Measurements from ENCODE around the gene RNF111.
"Not testable (repeated sequence)": the region's sequence is repeated elsewhere in the genome, so short reads cannot be mapped to it uniquely, and the experiment has no call there.

Gene RNF111

DNA sequence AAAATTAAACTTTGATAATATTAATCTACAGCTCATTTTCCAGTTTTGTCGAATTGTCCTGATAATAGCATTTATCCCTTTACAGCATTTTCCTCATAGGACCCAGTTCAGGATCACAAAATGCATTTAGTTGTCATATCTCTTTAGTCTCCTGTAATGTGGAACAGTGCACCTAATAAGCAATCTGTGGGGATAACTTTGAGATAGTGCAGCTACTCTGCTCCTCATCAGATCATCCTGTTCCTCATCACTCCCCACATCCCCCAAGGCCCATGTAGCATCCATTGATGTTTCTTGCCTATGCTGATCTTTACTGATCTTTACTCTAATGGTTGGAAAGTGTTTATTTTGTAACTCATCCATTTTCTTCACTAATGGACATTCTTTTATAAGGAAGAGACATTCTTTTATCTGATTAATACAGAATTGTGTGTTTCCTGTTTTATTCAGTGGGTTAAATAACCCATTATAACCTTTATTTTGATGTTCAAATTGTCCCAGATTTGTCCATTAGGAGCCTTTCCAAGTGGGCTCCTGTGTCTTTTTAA lies 7.5 kb downstream of the RNF111 start:
- FAIRE-seq: no peak
- TF ChIP-seq POLR2A (IDR thresholded peaks at IDR 0.05; ENCODE audit: low read depth, low read length) (no peak), POU2F2 (IDR thresholded peaks at IDR 0.05; ENCODE audit: low read depth, low read length) (no peak), PAX5 (IDR thresholded peaks at IDR 0.05; ENCODE audit: insufficient read depth, low read length, severe bottlenecking) (no peak), TAF1 (IDR thresholded peaks at IDR 0.05; ENCODE audit: low read depth, low read length) (no peak), SPI1 (IDR thresholded peaks at IDR 0.05; ENCODE audit: low read depth, low read length) (no peak)
- DNase-seq (ENCODE audit: insufficient read length, low spot score): no peak

DNA sequence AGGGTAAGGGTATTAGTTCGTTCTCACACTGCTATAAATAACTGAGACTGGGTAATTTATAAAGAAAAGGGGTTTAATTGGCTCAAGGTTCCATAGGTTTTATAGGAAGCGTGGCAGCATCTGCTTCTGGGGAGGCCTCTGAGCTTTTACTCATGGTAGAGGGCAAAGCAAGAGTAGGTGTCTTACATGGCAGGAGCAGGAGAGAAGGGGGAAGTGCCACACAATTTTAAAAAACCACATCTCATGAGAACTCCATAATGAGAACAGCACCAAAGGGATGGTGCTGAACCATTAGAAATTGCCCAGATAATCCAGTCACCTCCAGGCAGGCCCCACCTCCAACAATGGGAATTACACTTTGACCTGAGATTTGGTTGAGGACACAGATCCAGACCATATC lies 12.2 kb downstream of the RNF111 start:
- FAIRE-seq: no peak
- no peak for DNase-seq (ENCODE audit: insufficient read length, low spot score)
- TF ChIP-seq PAX5 (IDR thresholded peaks at IDR 0.05; ENCODE audit: insufficient read depth, low read length, severe bottlenecking) (no peak), POLR2AphosphoS5 (IDR thresholded peaks at IDR 0.05; ENCODE audit: low read depth, low read length) (no peak), POLR2A (IDR thresholded peaks at IDR 0.05; ENCODE audit: low read depth, low read length) (no peak), SPI1 (IDR thresholded peaks at IDR 0.05; ENCODE audit: low read depth, low read length) (peak; percentile 37; the same call in 1 of the 2 replicates)

DNA sequence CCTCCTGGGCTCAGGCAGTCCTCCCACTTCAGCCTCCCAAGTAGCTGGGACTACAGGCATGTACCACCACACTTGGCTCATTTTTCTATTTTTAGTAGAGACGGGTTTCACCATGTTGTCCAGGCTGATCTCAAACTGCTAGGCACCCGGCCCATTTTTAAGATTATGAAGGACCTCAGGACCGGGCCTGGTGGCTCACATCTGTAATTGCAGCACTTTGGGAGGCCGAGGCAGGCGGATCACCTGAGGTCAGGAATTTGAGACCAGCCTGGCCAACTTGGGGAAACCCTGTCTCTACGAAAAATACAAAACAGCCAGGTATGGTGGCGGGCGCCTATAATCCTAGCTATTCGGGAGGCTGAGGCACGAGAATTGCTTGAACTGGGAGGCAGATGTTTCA lies 12.8 kb downstream of the RNF111 start:
- not testable (repeated sequence) for FAIRE-seq; DNase-seq (ENCODE audit: insufficient read length, low spot score)

- no peak for TF ChIP-seq SPI1 (IDR thresholded peaks at IDR 0.05; ENCODE audit: low read depth, low read length)
- TF ChIP-seq TAF1 (IDR thresholded peaks at IDR 0.05; ENCODE audit: low read depth, low read length): no peak
- DNase-seq (ENCODE audit: insufficient read length, low spot score) (no peak), FAIRE-seq (no peak)
These were observed 14.5 kb downstream of the RNF111 start for GRCh38 chr15:59001946-59002345.

DNA sequence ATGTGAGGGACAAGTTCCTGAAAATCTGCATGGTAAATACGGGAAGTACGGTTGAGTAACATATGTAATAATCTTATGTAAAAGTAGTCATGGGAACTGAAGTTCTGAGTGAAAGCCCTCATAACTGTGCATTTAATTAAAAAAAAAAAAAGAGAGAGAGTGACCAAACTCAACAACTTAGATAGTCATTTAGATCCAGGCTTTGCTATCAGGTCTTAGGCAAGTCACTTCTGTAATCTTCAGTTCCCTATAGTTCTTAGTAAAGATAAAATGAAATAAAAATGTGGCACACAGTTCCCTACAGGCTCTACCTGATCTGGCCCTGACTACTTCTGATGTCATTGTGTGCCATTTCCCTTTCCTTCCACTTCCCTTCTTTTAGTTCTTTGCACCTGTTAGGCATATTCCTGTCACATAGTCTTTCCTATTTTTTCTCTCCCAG lies 15.0 kb downstream of the RNF111 start:
- DNase-seq (ENCODE audit: insufficient read length, low spot score) (no peak), FAIRE-seq (peak; percentile 43)
- no peak for TF ChIP-seq POLR2AphosphoS5 (IDR thresholded peaks at IDR 0.05; ENCODE audit: low read depth, low read length)
- TF ChIP-seq PAX5 (IDR thresholded peaks at IDR 0.05; ENCODE audit: insufficient read depth, low read length, severe bottlenecking): no peak
- TF ChIP-seq SPI1 (IDR thresholded peaks at IDR 0.05; ENCODE audit: low read depth, low read length): peak; percentile 87
- no peak for TF ChIP-seq POU2F2 (IDR thresholded peaks at IDR 0.05; ENCODE audit: low read depth, low read length)

DNA sequence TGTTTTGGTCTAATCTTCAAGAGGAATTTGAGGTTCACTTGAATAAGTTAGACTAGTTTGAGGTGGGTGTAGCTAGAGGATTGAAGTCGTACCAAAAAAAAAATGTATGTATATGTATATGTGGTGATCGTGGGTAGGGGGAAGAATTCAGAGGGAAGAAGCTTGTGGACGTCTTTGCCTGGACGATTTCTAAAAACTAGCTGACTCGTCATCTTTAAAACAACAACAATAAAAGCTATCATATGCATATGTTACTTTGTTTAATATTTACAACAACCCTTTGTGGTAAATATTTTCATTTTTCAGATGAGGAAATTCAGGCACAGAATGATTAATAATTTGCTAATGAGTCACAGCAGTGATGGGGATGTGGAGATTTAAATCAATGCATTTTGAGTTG lies 18.1 kb downstream of the RNF111 start:
- TF ChIP-seq POLR2AphosphoS5 (IDR thresholded peaks at IDR 0.05; ENCODE audit: low read depth, low read length) (no peak), POU2F2 (IDR thresholded peaks at IDR 0.05; ENCODE audit: low read depth, low read length) (no peak)
- no peak for DNase-seq (ENCODE audit: insufficient read length, low spot score)
- no peak for FAIRE-seq

- DNase-seq (ENCODE audit: insufficient read length, low spot score) (no peak), FAIRE-seq (no peak)
- TF ChIP-seq POLR2A (IDR thresholded peaks at IDR 0.05; ENCODE audit: low read depth, low read length) (no peak), POLR2AphosphoS5 (IDR thresholded peaks at IDR 0.05; ENCODE audit: low read depth, low read length) (no peak), POU2F2 (IDR thresholded peaks at IDR 0.05; ENCODE audit: low read depth, low read length) (no peak), TAF1 (IDR thresholded peaks at IDR 0.05; ENCODE audit: low read depth, low read length) (no peak), PAX5 (IDR thresholded peaks at IDR 0.05; ENCODE audit: insufficient read depth, low read length, severe bottlenecking) (no peak), SPI1 (IDR thresholded peaks at IDR 0.05; ENCODE audit: low read depth, low read length) (no peak)
These were observed 20.6 kb downstream of the RNF111 start for GRCh38 chr15:59008086-59008485.

DNA sequence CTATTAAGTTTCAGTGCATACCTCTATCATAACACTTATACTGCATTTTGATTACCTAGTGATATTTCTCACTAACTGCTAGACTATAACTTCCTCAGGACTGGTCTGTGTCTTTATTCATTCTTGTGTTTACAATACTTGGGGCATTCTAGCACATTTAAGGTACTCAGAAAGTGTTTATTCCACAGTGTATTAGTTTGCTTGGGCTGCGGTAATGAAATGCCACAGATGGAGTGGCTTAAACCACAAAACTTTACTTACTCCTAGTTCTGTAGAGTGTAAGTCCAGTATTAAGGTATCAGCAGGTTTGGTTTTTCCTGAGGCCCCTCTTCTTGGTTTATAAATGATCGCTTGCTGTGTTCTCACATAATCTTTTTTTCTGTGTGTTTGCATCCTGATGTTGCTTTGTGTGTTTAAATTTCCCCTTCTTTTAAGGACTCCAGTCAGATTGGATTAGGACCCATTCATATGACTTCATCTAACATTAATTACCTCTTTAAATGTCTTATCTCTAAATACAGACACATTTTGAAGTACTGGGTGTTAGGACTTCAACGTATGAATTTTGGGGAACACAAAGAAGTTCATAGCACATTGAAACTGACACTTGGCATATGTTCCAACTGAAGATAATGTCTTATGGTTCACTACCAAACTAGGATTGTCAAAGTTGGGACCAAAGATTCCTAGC lies 23.9 kb downstream of the RNF111 start:
- DNase-seq (ENCODE audit: insufficient read length, low spot score) (no peak), FAIRE-seq (peak; percentile 26)

GRCh38 chr15:59013246-59013873 lies 25.9 kb downstream of the RNF111 start:
- DNase-seq (ENCODE audit: insufficient read length, low spot score): no peak
- TF ChIP-seq POLR2AphosphoS5 (IDR thresholded peaks at IDR 0.05; ENCODE audit: low read depth, low read length): no peak
- no peak for TF ChIP-seq PAX5 (IDR thresholded peaks at IDR 0.05; ENCODE audit: insufficient read depth, low read length, severe bottlenecking)
- TF ChIP-seq POLR2A (IDR thresholded peaks at IDR 0.05; ENCODE audit: low read depth, low read length): no peak
- TF ChIP-seq POU2F2 (IDR thresholded peaks at IDR 0.05; ENCODE audit: low read depth, low read length): no peak
- FAIRE-seq: no peak

More for the DNA sequence above, 23.9 kb downstream of the RNF111 start:
- TF ChIP-seq SPI1 (IDR thresholded peaks at IDR 0.05; ENCODE audit: low read depth, low read length) (no peak), TAF1 (IDR thresholded peaks at IDR 0.05; ENCODE audit: low read depth, low read length) (no peak), POU2F2 (IDR thresholded peaks at IDR 0.05; ENCODE audit: low read depth, low read length) (no peak), POLR2A (IDR thresholded peaks at IDR 0.05; ENCODE audit: low read depth, low read length) (no peak), POLR2AphosphoS5 (IDR thresholded peaks at IDR 0.05; ENCODE audit: low read depth, low read length) (no peak), PAX5 (IDR thresholded peaks at IDR 0.05; ENCODE audit: insufficient read depth, low read length, severe bottlenecking) (no peak)

GRCh38 chr15:59014068-59014467 lies 26.6 kb downstream of the RNF111 start:
- no peak for FAIRE-seq
- TF ChIP-seq POLR2AphosphoS5 (IDR thresholded peaks at IDR 0.05; ENCODE audit: low read depth, low read length) (no peak), PAX5 (IDR thresholded peaks at IDR 0.05; ENCODE audit: insufficient read depth, low read length, severe bottlenecking) (no peak), POLR2A (IDR thresholded peaks at IDR 0.05; ENCODE audit: low read depth, low read length) (no peak), SPI1 (IDR thresholded peaks at IDR 0.05; ENCODE audit: low read depth, low read length) (no peak), POU2F2 (IDR thresholded peaks at IDR 0.05; ENCODE audit: low read depth, low read length) (no peak)
- DNase-seq (ENCODE audit: insufficient read length, low spot score): no peak
